ENCODE data around the gene CCNI2. TPM values are rescaled to one million over a fixed set of nuclear protein-coding genes. Genes with fewer than 3 reads are reported as not detected.

Gene CCNI2
- total RNA-seq, 1 donor = 1.2 TPM

- no peak for TF ChIP-seq CTCF (IDR thresholded peaks at IDR 0.05; ENCODE audit: insufficient read depth, low read length)
- no peak for DNase-seq (ENCODE audit: low read depth)
- H3K4me3 ChIP-seq (ENCODE audit: low read depth, low read length) = no peak overlapping the region
Observed at GRCh38 chr5:132742158-132742557, 5.1 kb upstream of the CCNI2 start.

GRCh38 chr5:132742626-132743025 is 4.6 kb upstream of the CCNI2 start:
- DNase-seq (ENCODE audit: low read depth) = no peak
- TF ChIP-seq CTCF (IDR thresholded peaks at IDR 0.05; ENCODE audit: insufficient read depth, low read length) = no peak
- H3K4me3 ChIP-seq (ENCODE audit: low read depth, low read length) = no peak overlapping the region

GRCh38 chr5:132744659-132745058 is 2.6 kb upstream of the CCNI2 start:
- DNase-seq (ENCODE audit: low read depth) = no peak
- no peak overlapping the region for H3K4me3 ChIP-seq (ENCODE audit: low read depth, low read length)
- TF ChIP-seq CTCF (IDR thresholded peaks at IDR 0.05; ENCODE audit: insufficient read depth, low read length) = no peak

- DNase-seq (ENCODE audit: low read depth) = no peak
- TF ChIP-seq CTCF (IDR thresholded peaks at IDR 0.05; ENCODE audit: insufficient read depth, low read length) = no peak
- H3K4me3 ChIP-seq (ENCODE audit: low read depth, low read length) = no peak overlapping the region
Observed at GRCh38 chr5:132746592-132746953, 653 bp upstream of the CCNI2 start.

- DNase-seq (ENCODE audit: low read depth) = no peak
- no peak for TF ChIP-seq CTCF (IDR thresholded peaks at IDR 0.05; ENCODE audit: insufficient read depth, low read length)
- H3K4me3 ChIP-seq (ENCODE audit: low read depth, low read length) = no peak overlapping the region
Observed at GRCh38 chr5:132747616-132748440, 602 bp downstream of the CCNI2 start.

GRCh38 chr5:132748522-132749000 is 1.3 kb downstream of the CCNI2 start:
- H3K4me3 ChIP-seq (ENCODE audit: low read depth, low read length) = no peak overlapping the region
- TF ChIP-seq CTCF (IDR thresholded peaks at IDR 0.05; ENCODE audit: insufficient read depth, low read length) = no peak
- no peak for DNase-seq (ENCODE audit: low read depth)
